Neutrophil (primary cell): ENCODE measurements around the gene STK17B.
A peak's percentile ranks its signal among the peaks of the same experiment; 100 is the strongest.

ENCODE experiments used
- H3K27ac ChIP-seq: fragments of 200-600 bp; sonication (generic); 2 replicates; pipeline ENCODE4 v1.5.1; 2016; ENCODE audit warnings: mild to moderate bottlenecking, moderate library complexity
- H3K27me3 ChIP-seq: fragments of 200-600 bp; sonication (generic); 2 replicates; pipeline ENCODE4 v1.6.0; 2016; ENCODE audit warnings: mild to moderate bottlenecking
- H3K36me3 ChIP-seq: fragments of 200-600 bp; sonication (generic); 2 replicates; pipeline ENCODE4 v1.5.1; 2017
- H3K4me1 ChIP-seq, 2 experiments: fragments of 200-600 bp in 1 of 2; sonication (generic) in 1 of 2; 1 replicate in 1 of 2; 2 replicates in 1 of 2; pipeline versions ENCODE4 v1.5.1 to v1.6.1; 2013 to 2016; ENCODE audit warnings: low read depth in 1 of 2, low read length in 1 of 2, mild to moderate bottlenecking in 1 of 2, moderate library complexity in 1 of 2; ENCODE audit not compliant: control insufficient read depth in 1 of 2, insufficient read depth in 1 of 2
- H3K4me3 ChIP-seq, 2 experiments: fragments of 200-600 bp in 1 of 2; sonication (generic) in 1 of 2; 1 replicate in 1 of 2; 2 replicates in 1 of 2; pipeline ENCODE4 v1.5.1; 2013 to 2016; ENCODE audit warnings: low read depth in 1 of 2, low read length in 1 of 2, mild to moderate bottlenecking in 1 of 2, moderate library complexity in 1 of 2
- H3K9me3 ChIP-seq: fragments of 200-600 bp; sonication (generic); 2 replicates; pipeline ENCODE4 v1.5.1; 2016
- CTCF ChIP-seq: fragments of 200-600 bp; sonication (generic); IDR thresholded peaks from 2 replicates; pipeline ENCODE4 v1.5.1; 2016; ENCODE audit warnings: antibody characterized with exemption

STK17B gene

DNA sequence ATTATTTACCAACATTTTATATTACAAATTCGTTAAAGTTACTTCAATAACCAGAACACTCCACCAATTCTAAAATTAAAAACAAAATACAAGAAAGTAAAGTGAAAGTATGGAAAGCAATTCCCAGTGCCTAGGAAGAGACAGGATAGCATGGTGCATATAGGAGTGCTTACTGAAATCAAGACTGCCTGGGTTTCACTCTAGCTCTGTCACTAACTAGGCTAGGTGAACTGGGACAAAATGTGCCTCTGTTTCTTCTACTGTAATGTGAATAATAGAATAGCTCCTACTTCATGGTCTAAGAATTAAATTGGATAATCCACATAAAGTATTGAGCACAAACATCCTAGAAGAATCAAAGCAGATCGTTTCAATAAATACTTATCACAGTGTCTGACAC, 22.6 kb downstream of the STK17B start:
- H3K27me3 ChIP-seq: no peaks in the 10 kb centered on the region
- H3K4me3 ChIP-seq: no peak overlapping the region
- no peak for TF ChIP-seq CTCF
- H3K9me3 ChIP-seq: no peaks in the 10 kb centered on the region
- H3K36me3 ChIP-seq: peaks cover 98% of the 10 kb centered on the region
- H3K4me1 ChIP-seq: peaks cover 11 to 25% of the 10 kb centered on the region in 2 experiments
- peak overlapping the region; percentile 20 for H3K27ac ChIP-seq

GRCh38 chr2:196145256-196145655, 26.1 kb downstream of the STK17B start:
- Histone ChIP-seq H3K4me3 (no peak overlapping the region), H3K4me1 (peaks cover 9 to 12% of the 10 kb centered on the region in 2 experiments), H3K9me3 (no peaks in the 10 kb centered on the region), H3K27ac (peak overlapping the region; percentile 39), H3K36me3 (peaks cover 98% of the 10 kb centered on the region), H3K27me3 (no peaks in the 10 kb centered on the region)
- TF ChIP-seq CTCF: no peak

- Histone ChIP-seq H3K27ac (peak overlapping the region; percentile 37), H3K27me3 (no peaks in the 10 kb centered on the region), H3K9me3 (no peaks in the 10 kb centered on the region), H3K36me3 (peaks cover 100% of the 10 kb centered on the region), H3K4me1 (peaks cover 2 to 5% of the 10 kb centered on the region in 2 experiments), H3K4me3 (no peak overlapping the region)
- no peak for TF ChIP-seq CTCF
Observed at GRCh38 chr2:196144513-196145126, 26.8 kb downstream of the STK17B start.

GRCh38 chr2:196143730-196144131, 27.6 kb downstream of the STK17B start:
- H3K4me1 ChIP-seq: no peaks in the 10 kb centered on the region
- peaks cover 100% of the 10 kb centered on the region for H3K36me3 ChIP-seq
- H3K9me3 ChIP-seq: no peaks in the 10 kb centered on the region
- no peak overlapping the region for H3K27ac ChIP-seq
- no peaks in the 10 kb centered on the region for H3K27me3 ChIP-seq
- TF ChIP-seq CTCF: no peak
- H3K4me3 ChIP-seq: no peak overlapping the region

DNA sequence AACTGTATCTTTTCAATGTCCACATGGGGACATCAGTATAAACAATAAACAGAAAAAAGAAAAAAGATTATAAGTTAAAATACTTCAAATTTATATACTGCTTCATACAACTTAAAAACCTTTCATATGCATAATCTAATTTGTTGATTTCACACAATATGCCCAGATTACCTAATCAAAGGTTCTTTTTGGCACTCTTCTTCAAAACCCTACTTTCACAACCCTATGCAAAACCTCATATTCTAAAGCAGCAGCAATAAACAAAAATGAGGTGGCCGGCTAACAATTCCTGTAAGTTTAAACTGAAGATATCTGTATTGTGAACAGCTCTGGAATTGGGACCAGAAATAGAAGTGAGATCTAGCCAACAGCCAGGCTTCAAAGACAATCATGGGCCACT, 28.6 kb downstream of the STK17B start:
- Histone ChIP-seq H3K36me3 (peaks cover 100% of the 10 kb centered on the region), H3K27ac (peak overlapping the region; percentile 58), H3K4me3 (no peak overlapping the region), H3K27me3 (no peaks in the 10 kb centered on the region), H3K9me3 (no peaks in the 10 kb centered on the region), H3K4me1 (no peaks in the 10 kb centered on the region)
- TF ChIP-seq CTCF: no peak
